Loucy (cell line): ENCODE data around the gene NOP58.

Experiments used
- H2AFZ ChIP-seq: fragments of 200-600 bp; sonication (generic); 2 replicates; pipeline ENCODE4 v1.6.0; 2016; ENCODE audit warnings: antibody characterized with exemption, mild to moderate bottlenecking, low read length, moderate library complexity
- H3F3A ChIP-seq: fragments of 200-600 bp; 2 replicates; pipeline ENCODE4 v1.6.0; 2016; ENCODE audit warnings: antibody characterized with exemption, low read depth, mild to moderate bottlenecking
- H3K27me3 ChIP-seq: fragments of 200-600 bp; sonication (generic); 2 replicates; pipeline ENCODE4 v1.6.1; 2014; ENCODE audit warnings: low read length, mild to moderate bottlenecking; ENCODE audit not compliant: insufficient read depth, poor library complexity, severe bottlenecking
- H3K36me3 ChIP-seq: fragments of 200-600 bp; sonication (generic); 2 replicates; pipeline ENCODE4 v1.6.1; 2016; ENCODE audit warnings: low read length; ENCODE audit not compliant: insufficient read depth
- H3K4me1 ChIP-seq: fragments of 200-600 bp; sonication (generic); 2 replicates; pipeline ENCODE4 v1.5.1; 2014; ENCODE audit warnings: low read length, mild to moderate bottlenecking; ENCODE audit not compliant: insufficient read depth, poor library complexity, severe bottlenecking
- H3K4me2 ChIP-seq: fragments of 200-600 bp; sonication (generic); 2 replicates; pipeline ENCODE4 v1.6.0; 2014; ENCODE audit warnings: antibody characterized with exemption, low read length, low read depth, mild to moderate bottlenecking; ENCODE audit not compliant: poor library complexity, severe bottlenecking
- H3K4me3 ChIP-seq: fragments of 200-600 bp; sonication (generic); 2 replicates; pipeline ENCODE4 v1.5.1; 2014; ENCODE audit warnings: low read length, mild to moderate bottlenecking, mixed read lengths; ENCODE audit not compliant: poor library complexity, severe bottlenecking
- H3K79me2 ChIP-seq: fragments of 200-600 bp; sonication (generic); 2 replicates; pipeline ENCODE4 v1.6.1; 2014; ENCODE audit warnings: low read length; ENCODE audit not compliant: insufficient read depth
- H3K9ac ChIP-seq: fragments of 200-600 bp; sonication (generic); 2 replicates; pipeline ENCODE4 v1.6.0; 2014; ENCODE audit warnings: mild to moderate bottlenecking, low read depth, low read length, moderate library complexity; ENCODE audit not compliant: poor library complexity, severe bottlenecking
- H3K9me2 ChIP-seq: fragments of 200-600 bp; sonication (generic); replicated peaks from 2 replicates; pipeline ENCODE4 v1.6.1; 2016; ENCODE audit warnings: low read depth, low read length, mixed read lengths
- H3K9me3 ChIP-seq: fragments of 200-600 bp; sonication (generic); 2 replicates; pipeline ENCODE4 v1.6.1; 2014; ENCODE audit warnings: mild to moderate bottlenecking, antibody characterized with exemption, low read length, low read depth; ENCODE audit not compliant: insufficient read depth
- H4K20me1 ChIP-seq: fragments of 200-600 bp; sonication (generic); 2 replicates; pipeline ENCODE4 v1.6.0; 2014; ENCODE audit warnings: antibody characterized with exemption, low read length, mild to moderate bottlenecking; ENCODE audit not compliant: insufficient read depth, poor library complexity, severe bottlenecking
- CTCF ChIP-seq: fragments of 200-600 bp; sonication (generic); conservative IDR thresholded peaks from 2 replicates; pipeline ENCODE4 v1.5.1; 2014; ENCODE audit warnings: mild to moderate bottlenecking, antibody characterized with exemption, low read length
- EZH2phosphoT487 ChIP-seq: fragments of 200-600 bp; IDR thresholded peaks from 2 replicates; pipeline ENCODE4 v1.6.1; 2018; ENCODE audit warnings: antibody characterized with exemption, mild to moderate bottlenecking, moderate library complexity, borderline replicate concordance

Gene NOP58

DNA sequence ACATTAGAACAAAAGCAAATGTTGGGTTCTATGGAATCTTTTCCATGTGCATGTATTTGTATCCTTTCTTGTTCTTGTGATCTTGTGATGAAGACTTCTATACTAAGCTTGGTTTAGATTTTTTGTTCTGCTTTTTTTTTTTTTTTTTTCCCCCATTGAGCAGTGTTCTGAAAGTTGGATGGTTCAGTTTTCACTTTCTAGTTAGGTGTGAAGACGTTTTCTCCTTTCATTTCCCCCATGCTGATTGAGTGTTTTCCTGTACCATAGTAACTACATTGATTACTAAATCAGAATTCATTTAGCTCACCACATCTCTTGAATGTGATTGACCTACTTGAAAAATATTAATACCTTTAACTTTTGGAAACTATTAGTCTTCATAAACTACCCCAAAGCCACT is 34.1 kb downstream of the NOP58 start:
- Histone ChIP-seq H4K20me1 (no peaks in the 10 kb centered on the region), H2AFZ (no peak overlapping the region), H3K4me3 (no peak overlapping the region), H3K9me2 (no peaks in the 10 kb centered on the region), H3K79me2 (no peaks in the 10 kb centered on the region), H3K9me3 (no peaks in the 10 kb centered on the region), H3K27me3 (no peaks in the 10 kb centered on the region), H3K9ac (no peak overlapping the region), H3K4me1 (no peaks in the 10 kb centered on the region), H3F3A (no peaks in the 10 kb centered on the region), H3K36me3 (peaks cover 95% of the 10 kb centered on the region), H3K4me2 (no peak overlapping the region)
- TF ChIP-seq CTCF (no peak), EZH2phosphoT487 (no peak)

DNA sequence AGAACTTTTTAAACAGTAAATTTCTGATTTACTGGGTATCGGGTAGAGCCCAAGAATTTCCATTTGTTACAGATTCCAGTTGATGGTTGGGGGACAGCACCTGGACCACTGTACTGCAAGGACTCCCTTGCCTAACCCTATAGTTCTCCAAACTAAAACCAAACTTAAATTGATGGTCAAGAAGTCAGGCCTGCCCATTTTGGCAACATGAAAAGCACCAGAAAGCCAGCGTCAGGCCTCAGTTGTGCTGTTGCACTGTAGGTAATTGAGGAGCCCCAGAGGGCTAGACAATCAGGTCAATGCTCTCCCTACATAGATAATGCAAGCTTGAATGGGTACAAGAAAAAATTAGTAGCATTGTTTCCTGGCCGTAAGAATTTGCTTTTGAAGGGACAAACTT is 40.5 kb downstream of the NOP58 start:
- Histone ChIP-seq H3F3A (no peaks in the 10 kb centered on the region), H4K20me1 (no peaks in the 10 kb centered on the region), H3K79me2 (no peaks in the 10 kb centered on the region), H3K9me3 (no peaks in the 10 kb centered on the region), H3K36me3 (peaks cover 66% of the 10 kb centered on the region), H3K27me3 (no peaks in the 10 kb centered on the region), H3K4me1 (no peaks in the 10 kb centered on the region), H2AFZ (no peak overlapping the region), H3K4me2 (no peak overlapping the region), H3K9me2 (no peaks in the 10 kb centered on the region), H3K9ac (no peak overlapping the region), H3K4me3 (no peak overlapping the region)
- TF ChIP-seq EZH2phosphoT487 (no peak), CTCF (no peak)

GRCh38 chr2:202307690-202308089 is 42.1 kb downstream of the NOP58 start:
- Histone ChIP-seq H4K20me1 (no peaks in the 10 kb centered on the region), H3K9ac (no peak overlapping the region), H3K4me3 (no peak overlapping the region), H3K4me2 (no peak overlapping the region), H2AFZ (no peak overlapping the region), H3K36me3 (peaks cover 52% of the 10 kb centered on the region), H3K79me2 (no peaks in the 10 kb centered on the region), H3F3A (no peaks in the 10 kb centered on the region), H3K27me3 (no peaks in the 10 kb centered on the region), H3K4me1 (no peaks in the 10 kb centered on the region), H3K9me3 (no peaks in the 10 kb centered on the region), H3K9me2 (no peaks in the 10 kb centered on the region)
- TF ChIP-seq EZH2phosphoT487 (no peak), CTCF (no peak)
